Smooth muscle cell (in vitro differentiated cells): ENCODE results near the gene FTSJ1. TPM values are rescaled to one million over a fixed set of nuclear protein-coding genes. Genes with fewer than 3 reads are reported as not detected.
A peak's percentile ranks its signal among the peaks of the same experiment; 100 is the strongest.

Source experiments
- DNase-seq: peaks from one replicate; lab custom pipeline; 2025; ENCODE audit not compliant: unreplicated experiment; lab: John Stamatoyannopoulos, UW
- H2AFZ ChIP-seq: fragments of 200-600 bp; sonication (generic); 2 replicates; pipeline ENCODE4 v1.6.0; 2016; ENCODE audit warnings: antibody characterized with exemption, low read depth, mild to moderate bottlenecking
- H3F3A ChIP-seq: fragments of 200-600 bp; sonication (generic); 2 replicates; pipeline ENCODE4 v1.6.0; 2017; ENCODE audit warnings: antibody characterized with exemption, low read depth
- H3K27ac ChIP-seq: fragments of 200-600 bp; sonication (generic); 2 replicates; pipeline ENCODE4 v1.5.1; 2016; ENCODE audit warnings: low read depth, mild to moderate bottlenecking
- H3K27me3 ChIP-seq: fragments of 200-600 bp; sonication (generic); 2 replicates; pipeline ENCODE4 v1.6.1; 2016; ENCODE audit warnings: low read depth, mild to moderate bottlenecking
- H3K36me3 ChIP-seq: fragments of 200-600 bp; sonication (generic); 2 replicates; pipeline ENCODE4 v1.5.1; 2016; ENCODE audit warnings: low read depth
- H3K4me1 ChIP-seq: fragments of 200-600 bp; sonication (generic); 2 replicates; pipeline ENCODE4 v1.5.1; 2016; ENCODE audit warnings: low read depth
- H3K4me2 ChIP-seq: fragments of 200-600 bp; sonication (generic); 2 replicates; pipeline ENCODE4 v1.6.0; 2016; ENCODE audit warnings: mild to moderate bottlenecking
- H3K4me3 ChIP-seq: fragments of 200-600 bp; sonication (generic); 2 replicates; pipeline ENCODE4 v1.5.1; 2016; ENCODE audit warnings: mild to moderate bottlenecking
- H3K79me2 ChIP-seq: fragments of 200-600 bp; sonication (generic); 2 replicates; pipeline ENCODE4 v1.6.0; 2016; ENCODE audit warnings: low read depth, mild to moderate bottlenecking
- H3K9ac ChIP-seq: fragments of 200-600 bp; sonication (generic); 2 replicates; pipeline ENCODE4 v1.6.0; 2016; ENCODE audit warnings: low read depth
- H3K9me3 ChIP-seq: fragments of 200-600 bp; sonication (generic); replicated peaks from 2 replicates; pipeline ENCODE4 v1.5.1; 2016; ENCODE audit warnings: low read depth
- H4K20me1 ChIP-seq: fragments of 200-600 bp; sonication (generic); 2 replicates; pipeline ENCODE4 v1.6.0; 2016; ENCODE audit warnings: low read depth
- CTCF ChIP-seq: fragments of 200-600 bp; sonication (generic); IDR thresholded peaks from 2 replicates; pipeline ENCODE4 v1.5.1; 2017; ENCODE audit warnings: borderline replicate concordance, mild to moderate bottlenecking, antibody characterized with exemption; ENCODE audit not compliant: insufficient read depth, poor library complexity, severe bottlenecking
- WGBS: methylation state at CpG from one replicate; pipeline ENCODE4 v1.1.7; 2016; ENCODE audit warnings: low lambda C conversion rate; 5-methylcytosine and 5-hydroxymethylcytosine counted together
- polyA plus RNA-seq: library from polyadenylated mRNA; unstranded; fragments of >200 nt; fragmentation: Nextera tagmentation; extraction: Ambion mirVana; gene quantifications from 2 replicates; pipeline ENCODE4 v1.2.1, GENCODE V29; 2016
- total RNA-seq: library from RNA; depleted of rRNA; stranded (reverse); fragments of >200 nt; gene quantifications from 2 replicates; pipeline ENCODE4 v1.2.3, GENCODE V29; 2014

Gene FTSJ1
- total and polyA plus RNA-seq, 2 experiments from 2014 or later = 60.6 to 80.8 TPM

- Histone ChIP-seq H3K36me3 (no peaks in the 10 kb centered on the region), H3K79me2 (no peaks in the 10 kb centered on the region), H3K27me3 (no peaks in the 10 kb centered on the region), H3K9me3 (no peaks in the 10 kb centered on the region), H3K4me2 (no peak overlapping the region), H3K4me1 (no peaks in the 10 kb centered on the region), H3F3A (no peaks in the 10 kb centered on the region), H4K20me1 (no peaks in the 10 kb centered on the region), H3K9ac (no peak overlapping the region), H2AFZ (no peak overlapping the region), H3K4me3 (no peak overlapping the region), H3K27ac (peak overlapping the region; percentile 73)
- no peak for TF ChIP-seq CTCF
- no peak for DNase-seq
- 69% methylated on average over 5 of the region's 5 CpGs for whole genome bisulfite sequencing
Measured at GRCh38 chrX:48531358-48531959, 55.5 kb downstream of the FTSJ1 start.

DNA sequence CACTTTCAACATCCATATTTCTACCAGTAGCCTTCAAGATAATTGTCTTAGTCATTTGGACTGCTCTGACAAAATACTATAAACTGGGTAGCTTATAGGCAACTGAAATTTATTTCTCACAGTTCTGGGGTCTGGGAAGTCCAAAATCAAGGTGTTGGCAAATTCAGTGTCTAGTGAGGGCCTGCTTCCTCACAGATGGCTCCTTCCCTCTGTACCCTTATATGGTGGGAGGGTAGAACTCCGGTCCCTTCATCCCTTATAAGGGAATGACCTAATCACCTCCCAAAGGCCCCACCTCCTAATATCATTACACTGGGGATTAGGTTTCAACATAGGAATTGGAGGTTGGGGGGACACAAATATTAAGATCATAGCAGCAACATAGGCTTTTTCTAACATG lies 56.2 kb downstream of the FTSJ1 start:
- WGBS = 74% methylated on average over 1 of the region's 1 CpG
- DNase-seq = no peak
- Histone ChIP-seq H3K79me2 (no peaks in the 10 kb centered on the region), H2AFZ (no peak overlapping the region), H3K4me2 (no peak overlapping the region), H3K9ac (no peak overlapping the region), H3K27ac (peak overlapping the region; percentile 49), H4K20me1 (no peaks in the 10 kb centered on the region), H3K36me3 (no peaks in the 10 kb centered on the region), H3K4me1 (no peaks in the 10 kb centered on the region), H3K27me3 (no peaks in the 10 kb centered on the region), H3K9me3 (no peaks in the 10 kb centered on the region), H3F3A (no peaks in the 10 kb centered on the region), H3K4me3 (no peak overlapping the region)
- no peak for TF ChIP-seq CTCF

GRCh38 chrX:48533165-48533564 lies 57.2 kb downstream of the FTSJ1 start:
- 91% methylated on average over 3 of the region's 3 CpGs for WGBS
- H3K27ac ChIP-seq = no peak overlapping the region
- H3K4me2 ChIP-seq = no peak overlapping the region
- no peaks in the 10 kb centered on the region for H3K36me3 ChIP-seq
- TF ChIP-seq CTCF = no peak
- H3K79me2 ChIP-seq = no peaks in the 10 kb centered on the region
- DNase-seq = no peak
- H4K20me1 ChIP-seq = no peaks in the 10 kb centered on the region
- H3K9me3 ChIP-seq = no peaks in the 10 kb centered on the region
- H3K27me3 ChIP-seq = no peaks in the 10 kb centered on the region
- no peak overlapping the region for H3K9ac ChIP-seq
- no peak overlapping the region for H2AFZ ChIP-seq
- H3K4me3 ChIP-seq = no peak overlapping the region
- H3K4me1 ChIP-seq = no peaks in the 10 kb centered on the region
- no peaks in the 10 kb centered on the region for H3F3A ChIP-seq

Other genes starting within 250 kb of the FTSJ1 start
- gene SSX1, start 220.8 kb upstream of the FTSJ1 start, total RNA-seq = not detected in 2 replicates
- gene SSX1, start 220.8 kb upstream of the FTSJ1 start, polyA plus RNA-seq = not detected in 2 replicates
- not detected in 2 replicates for gene SSX3, start 119.5 kb upstream of the FTSJ1 start, total RNA-seq
- not detected in 2 replicates for gene SSX3, start 119.5 kb upstream of the FTSJ1 start, polyA plus RNA-seq
- gene SSX4, start 92.7 kb upstream of the FTSJ1 start, total RNA-seq = not detected in 2 replicates
- not detected in 2 replicates for gene SSX4, start 92.7 kb upstream of the FTSJ1 start, polyA plus RNA-seq
- not detected in 2 replicates for gene SSX4B, start 64.2 kb upstream of the FTSJ1 start, total RNA-seq
- not detected in 2 replicates for gene SSX4B, start 64.2 kb upstream of the FTSJ1 start, polyA plus RNA-seq
- gene SLC38A5, start 5.9 kb upstream of the FTSJ1 start, total RNA-seq = 69.4 and 79.0 TPM in 2 replicates
- 68.7 and 88.7 TPM in 2 replicates for gene SLC38A5, start 5.9 kb upstream of the FTSJ1 start, polyA plus RNA-seq
- 25.1 and 25.5 TPM in 2 replicates for gene PORCN, start 32.8 kb downstream of the FTSJ1 start, total RNA-seq
- gene PORCN, start 32.8 kb downstream of the FTSJ1 start, polyA plus RNA-seq = 14.8 and 23.2 TPM in 2 replicates
- 49.1 and 63.0 TPM in 2 replicates for gene EBP, start 45.6 kb downstream of the FTSJ1 start, total RNA-seq
- gene EBP, start 45.6 kb downstream of the FTSJ1 start, polyA plus RNA-seq = 85.5 and 99.8 TPM in 2 replicates
- gene TBC1D25, start 63.5 kb downstream of the FTSJ1 start, total RNA-seq = 3.8 and 4.5 TPM in 2 replicates
- gene TBC1D25, start 63.5 kb downstream of the FTSJ1 start, polyA plus RNA-seq = 9.7 and 9.8 TPM in 2 replicates
- gene RBM3, start 98.3 kb downstream of the FTSJ1 start, total RNA-seq = 110 and 156 TPM in 2 replicates
- 111 and 116 TPM in 2 replicates for gene RBM3, start 98.3 kb downstream of the FTSJ1 start, polyA plus RNA-seq
- 46.9 and 55.3 TPM in 2 replicates for gene WDR13, start 121.3 kb downstream of the FTSJ1 start, total RNA-seq
- gene WDR13, start 121.3 kb downstream of the FTSJ1 start, polyA plus RNA-seq = 113 and 133 TPM in 2 replicates
- gene WAS, start 207.6 kb downstream of the FTSJ1 start, total RNA-seq = 0.54 and 2.5 TPM in 2 replicates
- gene WAS, start 207.6 kb downstream of the FTSJ1 start, polyA plus RNA-seq = 0.15 and 0.24 TPM in 2 replicates
- 2.6 and 2.7 TPM in 2 replicates for gene SUV39H1, start 220.5 kb downstream of the FTSJ1 start, total RNA-seq
- 5.6 and 7.7 TPM in 2 replicates for gene SUV39H1, start 220.5 kb downstream of the FTSJ1 start, polyA plus RNA-seq